ENCODE data around the gene GJB6.

GRCh38 chr13:20175907-20176652 is 56.0 kb downstream of the GJB6 start:
- TF ChIP-seq POLR2A (IDR thresholded peaks at IDR 0.05) = no peak
- TF ChIP-seq CTCF (IDR thresholded peaks at IDR 0.05) = no peak
